K562 (cell line): Measurements from ENCODE around the gene FAM124B. TPM values are rescaled to one million over a fixed set of nuclear protein-coding genes. Genes with fewer than 3 reads are reported as not detected.

Experiments
- ARID3B ChIP-seq: fragments of 250-450 bp; sonication (Bioruptor Pico); IDR thresholded peaks from 2 replicates; pipeline ENCODE4 v1.4.0; 2020; ENCODE audit warnings: borderline replicate concordance
- CREM ChIP-seq: IDR thresholded peaks from 2 replicates; pipeline ENCODE4 v1.6.1; 2014; ENCODE audit warnings: antibody characterized with exemption, low read depth
- E2F6 ChIP-seq, 2 experiments: IDR thresholded peaks; 2 replicates each; pipeline ENCODE4 v1.6.1; 2011; ENCODE audit warnings: borderline replicate concordance in 1 of 2, control low read depth in 1 of 2, low read depth in 1 of 2, low read length in 1 of 2, mild to moderate bottlenecking in 1 of 2, mixed read lengths in 1 of 2, moderate library complexity in 1 of 2; ENCODE audit not compliant: insufficient read depth in 1 of 2, insufficient read length in 1 of 2, poor library complexity in 1 of 2, severe bottlenecking in 1 of 2; ENCODE audit errors: extremely low read depth in 1 of 2
- MNT ChIP-seq, 2 experiments: fragments of 450-650 bp; conservative IDR thresholded peaks; 2 replicates each; pipeline ENCODE4 v1.6.1; 2017; ENCODE audit warnings: mild to moderate bottlenecking in 2 of 2, moderate library complexity in 2 of 2
- POLR2A ChIP-seq: fragments of 450-650 bp; conservative IDR thresholded peaks from 2 replicates; pipeline ENCODE4 v1.6.1; 2016
- SNAPC5 ChIP-seq: fragments of 250-450 bp; sonication (Bioruptor Pico); IDR thresholded peaks from 2 replicates; pipeline ENCODE4 v1.8.0; 2021; ENCODE audit warnings: moderate library complexity, mild to moderate bottlenecking, inconsistent platforms
- SUPT5H ChIP-seq: fragments of 450-650 bp; IDR thresholded peaks from 2 replicates; pipeline ENCODE4 v1.6.1; 2016
- TEAD4 ChIP-seq, 2 experiments: sonication (generic) in 1 of 2; formaldehyde crosslinking in 1 of 2; IDR thresholded peaks; 2 replicates each; pipeline versions ENCODE4 v1.6.1 to v1.8.0; 2012 to 2022; ENCODE audit warnings: borderline replicate concordance in 1 of 2, inconsistent platforms in 1 of 2, low read length in 1 of 2, mild to moderate bottlenecking in 1 of 2, missing genetic modification reagents in 1 of 2
- ZNF121 ChIP-seq: sonication (generic); formaldehyde crosslinking; conservative IDR thresholded peaks from 2 replicates; pipeline ENCODE4 v1.8.0; 2022; ENCODE audit warnings: missing genetic modification reagents
- ZNF124 ChIP-seq: sonication (generic); formaldehyde crosslinking; IDR thresholded peaks from 2 replicates; pipeline ENCODE4 v1.8.1; 2022; ENCODE audit warnings: missing genetic modification reagents
- ZNF41 ChIP-seq: fragments of 250-450 bp; sonication (Bioruptor Pico); conservative IDR thresholded peaks from 2 replicates; pipeline ENCODE4 v1.4.0; 2020; ENCODE audit warnings: mild to moderate bottlenecking
- ZZZ3 ChIP-seq: fragments of 450-650 bp; IDR thresholded peaks from 2 replicates; pipeline ENCODE4 v1.6.1; 2016; ENCODE audit warnings: antibody characterized with exemption, mild to moderate bottlenecking, moderate library complexity
- polyA plus RNA-seq, 8 experiments: library from polyadenylated mRNA; depleted of rRNA in 4 of 8; stranded (reverse) in 5 of 8; unstranded in 3 of 8; fragments of >200 nt; fragmentation: Nextera tagmentation in 2 of 8; fragmentation: Illumina TruSeq in 1 of 8; extraction: Ambion mirVana in 2 of 8; extraction: Trizol in 1 of 8; gene quantifications; 2 replicates each; pipeline versions ENCODE4 v1.2.1 to v1.2.3, GENCODE V29; 2011 to 2014; ENCODE audit warnings: inconsistent platforms in 1 of 8, missing spikeins in 1 of 8
- total RNA-seq, 7 experiments: library from RNA; depleted of rRNA in 6 of 7; stranded (reverse); fragments of >200 nt in 6 of 7; fragmentation: Illumina TruSeq in 2 of 7; extraction: Trizol in 2 of 7; gene quantifications; 2 replicates each; pipeline versions ENCODE4 v1.2.1 to v1.2.3, GENCODE V29; 2011 to 2021; ENCODE audit warnings: low replicate concordance in 1 of 7
- TF ChIP-seq, protein P1 (sequence below): sonication (generic); formaldehyde crosslinking; IDR thresholded peaks from 2 replicates; pipeline ENCODE4 v1.8.0; 2022; ENCODE audit warnings: mild to moderate bottlenecking, missing genetic modification reagents
- TF ChIP-seq, protein P2 (sequence below): sonication (generic); formaldehyde crosslinking; IDR thresholded peaks from 2 replicates; pipeline ENCODE4 v1.9.0; 2022; ENCODE audit warnings: mild to moderate bottlenecking, missing genetic modification reagents
- TF ChIP-seq, protein P3 (sequence below): IDR thresholded peaks from 3 replicates; pipeline ENCODE4 v1.6.1; 2011; ENCODE audit warnings: borderline replicate concordance, mild to moderate bottlenecking, moderate library complexity; ENCODE audit not compliant: insufficient read length; ENCODE audit errors: extremely low read depth

FAM124B gene
- total and polyA plus RNA-seq, 9 of the 15 experiments (the other 6 are each of a cell fraction or from before 2014, with no cell fraction given) = 6.2 to 21.4 (median 9.3) TPM

DNA sequence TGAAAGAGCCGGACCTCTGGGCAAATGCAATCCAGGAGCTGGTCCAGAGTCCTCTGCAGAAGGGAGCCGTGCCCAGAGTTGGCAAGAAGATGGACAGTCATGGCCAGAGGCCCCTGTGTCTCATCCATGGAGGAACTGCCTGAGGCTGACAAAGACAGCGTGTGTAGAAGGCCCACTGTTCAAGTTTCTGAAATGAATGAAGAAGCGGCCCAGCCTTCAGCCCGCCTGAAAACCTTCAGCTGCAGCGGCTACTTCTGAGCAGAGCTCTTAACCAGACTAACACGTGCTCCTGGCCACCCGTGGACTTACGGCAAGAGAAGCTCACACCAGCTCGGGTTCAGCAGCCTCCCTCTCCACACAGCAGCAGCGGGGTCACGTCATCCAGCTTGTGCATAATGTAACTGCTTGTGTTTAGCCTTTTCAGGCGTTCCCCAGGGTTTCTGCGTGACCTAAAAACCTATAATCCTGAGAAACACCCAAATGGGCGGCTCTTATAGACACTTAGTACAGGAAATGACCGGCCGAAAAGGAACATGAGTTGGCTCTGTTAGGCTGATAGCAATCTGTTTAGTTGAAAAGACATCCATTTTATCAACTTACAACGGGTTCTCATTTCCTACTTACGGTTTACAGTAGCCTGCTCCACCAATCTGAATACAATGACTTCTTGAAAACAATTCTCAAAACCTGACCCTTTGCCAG, at the start of gene FAM124B (continued):
- TF ChIP-seq, protein P1, sequence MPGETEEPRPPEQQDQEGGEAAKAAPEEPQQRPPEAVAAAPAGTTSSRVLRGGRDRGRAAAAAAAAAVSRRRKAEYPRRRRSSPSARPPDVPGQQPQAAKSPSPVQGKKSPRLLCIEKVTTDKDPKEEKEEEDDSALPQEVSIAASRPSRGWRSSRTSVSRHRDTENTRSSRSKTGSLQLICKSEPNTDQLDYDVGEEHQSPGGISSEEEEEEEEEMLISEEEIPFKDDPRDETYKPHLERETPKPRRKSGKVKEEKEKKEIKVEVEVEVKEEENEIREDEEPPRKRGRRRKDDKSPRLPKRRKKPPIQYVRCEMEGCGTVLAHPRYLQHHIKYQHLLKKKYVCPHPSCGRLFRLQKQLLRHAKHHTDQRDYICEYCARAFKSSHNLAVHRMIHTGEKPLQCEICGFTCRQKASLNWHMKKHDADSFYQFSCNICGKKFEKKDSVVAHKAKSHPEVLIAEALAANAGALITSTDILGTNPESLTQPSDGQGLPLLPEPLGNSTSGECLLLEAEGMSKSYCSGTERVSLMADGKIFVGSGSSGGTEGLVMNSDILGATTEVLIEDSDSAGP (CRISPR knock-in tag) = no peak
- TF ChIP-seq TEAD4 (IDR thresholded peaks at IDR 0.05; ENCODE audit: low read length) (peak; percentile 34; the same call in 1 of the 2 replicates), TEAD4 (CRISPR knock-in tag; IDR thresholded peaks at IDR 0.05; ENCODE audit: borderline replicate concordance) (no peak), MNT (conservative IDR thresholded peaks at IDR 0.05) (peak; percentile 71 to 85), SNAPC5 (no peak), SUPT5H (peak; percentile 62; the same call in 1 of the 2 replicates), ZNF124 (CRISPR knock-in tag) (no peak), POLR2A (peak; percentile 79), ZZZ3 (no peak), E2F6 (IDR thresholded peaks at IDR 0.05; ENCODE audit: borderline replicate concordance in 1 of 2, extremely low read depth in 1 of 2, insufficient read depth in 1 of 2, insufficient read length in 1 of 2, low read depth in 1 of 2, low read length in 1 of 2, poor library complexity in 1 of 2, severe bottlenecking in 1 of 2) (peak; percentile 37 to 72), CREM (peak; percentile 85), ZNF121 (CRISPR knock-in tag) (no peak), ARID3B (CRISPR knock-in tag) (no peak), ZNF41 (no peak)
- TF ChIP-seq, protein P2, sequence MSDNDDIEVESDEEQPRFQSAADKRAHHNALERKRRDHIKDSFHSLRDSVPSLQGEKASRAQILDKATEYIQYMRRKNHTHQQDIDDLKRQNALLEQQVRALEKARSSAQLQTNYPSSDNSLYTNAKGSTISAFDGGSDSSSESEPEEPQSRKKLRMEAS (CRISPR knock-in tag) = peak; percentile 85
- TF ChIP-seq, protein P3, sequence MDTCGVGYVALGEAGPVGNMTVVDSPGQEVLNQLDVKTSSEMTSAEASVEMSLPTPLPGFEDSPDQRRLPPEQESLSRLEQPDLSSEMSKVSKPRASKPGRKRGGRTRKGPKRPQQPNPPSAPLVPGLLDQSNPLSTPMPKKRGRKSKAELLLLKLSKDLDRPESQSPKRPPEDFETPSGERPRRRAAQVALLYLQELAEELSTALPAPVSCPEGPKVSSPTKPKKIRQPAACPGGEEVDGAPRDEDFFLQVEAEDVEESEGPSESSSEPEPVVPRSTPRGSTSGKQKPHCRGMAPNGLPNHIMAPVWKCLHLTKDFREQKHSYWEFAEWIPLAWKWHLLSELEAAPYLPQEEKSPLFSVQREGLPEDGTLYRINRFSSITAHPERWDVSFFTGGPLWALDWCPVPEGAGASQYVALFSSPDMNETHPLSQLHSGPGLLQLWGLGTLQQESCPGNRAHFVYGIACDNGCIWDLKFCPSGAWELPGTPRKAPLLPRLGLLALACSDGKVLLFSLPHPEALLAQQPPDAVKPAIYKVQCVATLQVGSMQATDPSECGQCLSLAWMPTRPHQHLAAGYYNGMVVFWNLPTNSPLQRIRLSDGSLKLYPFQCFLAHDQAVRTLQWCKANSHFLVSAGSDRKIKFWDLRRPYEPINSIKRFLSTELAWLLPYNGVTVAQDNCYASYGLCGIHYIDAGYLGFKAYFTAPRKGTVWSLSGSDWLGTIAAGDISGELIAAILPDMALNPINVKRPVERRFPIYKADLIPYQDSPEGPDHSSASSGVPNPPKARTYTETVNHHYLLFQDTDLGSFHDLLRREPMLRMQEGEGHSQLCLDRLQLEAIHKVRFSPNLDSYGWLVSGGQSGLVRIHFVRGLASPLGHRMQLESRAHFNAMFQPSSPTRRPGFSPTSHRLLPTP = no peak
